ENCODE measurements around the gene RPLP2.
A peak's percentile ranks its signal among the peaks of the same experiment; 100 is the strongest.

RPLP2 gene

DNA sequence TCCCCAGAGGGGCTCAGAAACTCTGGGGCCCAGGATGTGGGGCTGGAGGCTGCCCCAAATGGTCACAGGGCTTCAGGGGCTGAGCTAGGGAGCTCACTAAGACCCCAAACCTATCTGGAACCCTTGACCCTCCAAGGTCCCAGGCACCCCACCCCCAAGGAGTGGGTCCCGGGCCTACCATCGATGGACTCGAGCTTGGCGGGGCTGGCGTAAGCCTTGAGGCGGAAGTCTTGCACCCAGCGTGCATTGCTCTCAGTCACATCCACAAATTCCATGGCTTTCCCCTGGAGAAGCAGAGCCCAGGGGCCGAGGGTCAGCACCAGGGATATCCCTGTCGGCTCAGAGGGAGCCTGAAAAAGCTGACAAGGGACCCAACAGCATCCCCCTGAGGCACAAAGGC is 35.9 kb upstream of the RPLP2 start:
- DNase-seq (ENCODE audit: low read depth): no peak

GRCh38 chr11:774873-775592 is 34.7 kb upstream of the RPLP2 start:
- no peak for DNase-seq (ENCODE audit: low read depth)

DNA sequence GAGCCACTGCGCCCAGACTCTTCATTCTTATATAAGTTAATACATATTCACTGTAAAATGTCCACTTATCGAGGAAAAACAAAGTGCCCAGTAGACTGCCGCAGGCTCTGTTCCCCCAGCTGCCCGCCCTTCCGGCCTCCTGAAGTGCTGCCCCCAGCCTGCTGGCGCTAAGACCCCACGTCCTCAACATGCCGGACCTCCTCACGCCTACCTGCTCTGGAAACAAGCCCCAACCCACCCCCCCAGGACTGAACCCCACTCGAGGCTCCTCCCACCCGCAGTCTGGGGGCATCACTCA is 33.6 kb upstream of the RPLP2 start:
- no peak for DNase-seq (ENCODE audit: low read depth)

DNA sequence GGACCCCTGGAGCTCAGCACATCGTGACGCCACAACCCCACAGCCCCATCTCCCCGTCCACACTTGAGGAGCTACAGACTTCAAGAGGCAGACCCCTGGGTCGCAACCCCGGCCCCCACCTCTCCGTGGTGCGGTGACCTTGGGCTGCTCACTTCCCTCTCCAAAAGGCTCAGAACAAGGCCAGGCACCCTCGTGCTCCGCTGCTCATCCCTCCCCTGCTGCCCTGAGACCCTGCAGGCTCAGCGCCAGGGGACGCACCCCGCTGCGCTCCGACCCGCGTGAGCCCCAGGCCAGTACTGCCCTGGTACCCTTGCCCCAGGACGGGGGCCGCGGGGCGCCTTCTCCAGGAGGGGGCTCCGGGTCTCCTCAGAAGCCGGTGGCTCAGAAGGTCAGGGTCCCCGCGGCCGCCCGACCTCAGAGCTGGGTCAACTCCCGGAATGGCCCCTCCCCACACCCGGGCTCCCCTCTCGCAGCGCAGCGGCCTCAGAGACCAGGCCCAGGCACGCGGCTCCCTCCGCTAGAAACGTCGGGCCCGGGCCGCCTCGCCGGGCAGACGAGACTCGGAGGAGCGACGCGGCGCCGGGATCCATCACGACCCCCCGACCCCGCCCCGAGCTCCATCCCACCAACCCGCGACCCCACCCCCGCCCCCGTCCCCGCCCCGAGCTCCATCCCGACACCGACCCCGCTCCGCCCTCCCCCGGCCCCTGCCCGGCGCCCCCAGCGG is 33.0 kb upstream of the RPLP2 start:
- no peak for DNase-seq (ENCODE audit: low read depth)

DNA sequence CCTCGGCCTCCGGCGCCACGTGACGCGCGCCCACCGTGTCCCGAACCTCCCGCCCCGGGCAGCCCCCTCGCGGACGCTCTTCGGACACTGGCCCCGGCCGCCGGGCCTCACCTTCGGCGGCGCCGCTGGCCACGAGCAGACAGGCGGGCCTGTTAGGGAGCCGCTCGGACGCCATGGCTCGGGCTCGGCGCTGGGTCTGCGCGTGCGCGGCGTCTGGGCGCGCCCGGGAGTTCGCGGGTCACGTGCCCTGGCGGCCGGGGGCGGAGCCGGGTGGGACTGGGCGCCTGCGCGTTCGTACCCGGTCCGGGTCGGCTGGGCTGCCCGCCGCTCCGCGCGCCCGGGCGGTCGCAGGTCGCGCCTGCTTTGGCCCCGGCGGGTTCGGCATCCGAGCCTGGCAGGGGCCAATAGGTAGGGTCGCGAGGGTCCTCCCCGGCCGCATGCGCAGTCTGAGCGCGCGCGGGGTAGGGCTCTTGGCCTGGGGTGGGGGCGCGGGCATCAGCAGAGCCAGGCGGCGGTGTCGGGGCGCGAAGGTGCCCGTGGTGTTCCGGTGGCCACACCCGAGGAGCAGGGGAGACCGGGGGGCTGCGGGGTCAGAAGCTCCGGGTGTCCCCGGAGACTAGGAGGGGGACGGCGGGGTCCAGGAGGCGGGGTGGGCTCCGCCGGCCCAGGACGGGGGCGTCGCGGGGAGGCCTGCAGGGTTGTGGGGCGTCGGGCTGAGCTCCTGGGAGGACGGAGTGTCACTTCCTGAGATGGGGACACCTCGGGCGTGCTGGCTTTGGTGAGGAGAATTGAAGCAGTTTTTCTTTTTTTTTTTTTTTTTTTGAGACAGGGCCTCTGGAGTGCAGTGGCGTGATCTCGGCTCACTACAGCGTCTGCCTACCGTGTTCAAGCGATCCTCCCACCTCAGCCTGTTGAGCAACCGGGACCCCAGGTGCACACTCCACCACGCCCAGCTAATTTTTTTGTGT is 32.2 kb upstream of the RPLP2 start, which contains the start of gene GATD1:
Gene GATD1, minus strand, starts transcription at position 200 of the 968 bp plus-strand sequence. Its CDS starts 25 bp downstream, at position 175.
- DNase-seq (ENCODE audit: low read depth): no peak

DNA sequence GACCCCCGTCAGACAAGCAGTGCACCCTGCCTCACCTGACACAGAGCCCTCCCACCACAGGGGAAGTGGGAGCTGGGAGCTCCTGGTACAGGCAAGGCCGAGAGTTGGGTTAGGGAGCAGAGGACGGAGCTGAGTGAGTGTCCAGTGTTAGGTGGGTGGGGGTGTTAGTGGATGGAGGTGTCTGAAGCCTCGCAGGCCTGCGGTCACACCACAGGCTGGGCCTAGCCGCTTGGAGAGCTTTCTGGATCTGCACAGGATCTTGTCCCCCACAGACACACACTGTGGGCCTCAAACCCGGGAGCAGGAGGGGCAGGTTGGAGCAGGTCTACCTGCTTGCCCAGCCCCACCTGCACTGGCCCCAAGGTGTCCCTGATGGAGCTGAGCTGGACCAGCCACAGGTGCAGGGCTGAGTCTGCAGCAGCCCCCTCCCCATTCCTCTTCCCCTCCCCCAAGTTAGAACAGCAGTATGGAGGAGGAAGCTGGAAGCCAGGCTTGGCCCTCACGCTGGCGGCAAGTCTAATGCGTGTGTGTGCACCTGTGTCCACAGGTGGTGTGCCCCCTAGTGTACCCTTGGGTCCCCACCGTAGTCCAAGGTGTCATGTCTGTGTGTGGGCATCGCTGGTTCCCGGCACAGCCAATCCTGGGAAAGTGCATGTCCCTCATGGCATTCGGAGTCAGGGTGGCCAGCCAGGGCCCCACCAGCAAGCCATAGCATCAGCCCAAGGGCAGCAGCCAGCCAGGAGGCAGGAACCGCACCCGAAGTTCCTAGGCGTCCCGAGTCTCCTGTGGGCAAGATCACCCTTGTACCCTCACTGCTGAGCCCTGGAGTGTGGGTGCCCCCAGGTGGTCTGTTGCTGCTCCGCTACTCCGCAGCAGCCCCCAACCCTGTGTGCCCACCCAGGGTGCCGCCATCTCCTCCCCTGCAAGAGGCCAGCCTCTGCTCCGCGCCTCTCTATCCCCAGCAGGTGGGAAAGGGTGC is 30.5 kb upstream of the RPLP2 start:
- no peak for DNase-seq (ENCODE audit: low read depth)

- no peak for DNase-seq (ENCODE audit: low read depth)
Measured at GRCh38 chr11:779955-780532, 29.7 kb upstream of the RPLP2 start.

DNA sequence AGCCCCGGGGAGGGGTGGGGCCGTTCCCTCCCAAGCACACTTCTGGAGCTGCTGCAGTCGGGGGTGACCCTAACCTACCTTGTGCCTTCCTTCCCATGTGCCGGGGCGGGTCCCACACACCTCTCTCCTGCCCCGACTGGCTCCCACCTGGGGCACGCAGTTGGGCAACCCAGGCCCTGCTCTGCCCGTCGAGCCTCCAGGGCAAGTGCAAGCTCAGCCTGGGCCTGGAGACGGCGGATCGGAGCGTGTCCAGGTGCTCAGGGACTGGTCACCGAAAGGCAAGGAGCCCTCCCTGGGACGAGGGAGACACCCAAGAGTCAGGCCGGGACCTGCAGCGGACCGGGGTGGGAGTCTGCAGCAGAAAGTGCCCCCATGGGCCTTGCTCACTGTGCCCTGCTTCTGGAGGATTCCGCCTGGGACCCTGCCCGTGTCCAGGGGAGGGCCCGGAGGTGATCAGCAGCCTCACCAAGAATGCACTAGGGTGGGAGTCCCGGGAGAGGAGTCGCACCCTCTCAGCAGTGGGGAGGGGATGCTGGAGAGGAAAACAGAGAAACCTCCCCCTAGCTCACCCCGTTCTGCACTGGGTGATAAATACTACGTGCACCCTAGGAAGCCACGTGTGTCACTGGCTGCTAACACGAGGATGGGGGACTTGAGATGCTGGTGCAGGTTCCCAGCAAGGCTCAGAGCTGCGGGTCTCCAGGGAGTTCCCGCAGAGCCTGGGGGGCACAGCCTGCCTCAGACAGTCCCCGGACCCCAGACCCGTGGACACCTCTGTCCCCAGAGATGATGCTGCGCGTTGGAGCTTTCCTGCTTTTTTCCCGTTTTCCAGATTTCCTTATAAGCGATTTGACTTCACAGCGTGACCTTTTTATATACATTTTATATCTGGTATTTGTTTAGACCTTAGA is 27.2 kb upstream of the RPLP2 start:
- no peak for DNase-seq (ENCODE audit: low read depth)

DNA sequence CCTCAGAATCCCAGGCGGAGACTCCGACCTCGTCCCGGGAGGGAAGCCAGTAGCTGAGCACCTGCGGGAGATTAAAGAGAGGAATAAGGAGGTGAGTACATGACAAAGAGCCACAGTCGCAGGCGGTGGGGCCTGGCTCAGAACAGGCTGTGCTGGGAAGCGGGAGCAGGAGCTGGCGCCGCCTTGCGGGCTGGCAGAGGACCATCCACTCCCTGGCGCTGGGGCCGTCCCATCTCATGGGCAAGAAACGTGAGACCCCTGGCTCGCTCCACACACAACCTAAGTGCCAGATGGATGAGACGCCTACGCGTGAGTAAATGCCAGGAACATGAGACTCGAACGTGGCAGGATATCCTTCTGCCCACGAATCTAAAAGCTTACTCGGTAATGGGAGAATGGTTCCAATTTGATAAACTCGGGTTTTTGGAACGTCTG is 26.2 kb upstream of the RPLP2 start:
- DNase-seq (ENCODE audit: low read depth): peak; percentile 88

DNA sequence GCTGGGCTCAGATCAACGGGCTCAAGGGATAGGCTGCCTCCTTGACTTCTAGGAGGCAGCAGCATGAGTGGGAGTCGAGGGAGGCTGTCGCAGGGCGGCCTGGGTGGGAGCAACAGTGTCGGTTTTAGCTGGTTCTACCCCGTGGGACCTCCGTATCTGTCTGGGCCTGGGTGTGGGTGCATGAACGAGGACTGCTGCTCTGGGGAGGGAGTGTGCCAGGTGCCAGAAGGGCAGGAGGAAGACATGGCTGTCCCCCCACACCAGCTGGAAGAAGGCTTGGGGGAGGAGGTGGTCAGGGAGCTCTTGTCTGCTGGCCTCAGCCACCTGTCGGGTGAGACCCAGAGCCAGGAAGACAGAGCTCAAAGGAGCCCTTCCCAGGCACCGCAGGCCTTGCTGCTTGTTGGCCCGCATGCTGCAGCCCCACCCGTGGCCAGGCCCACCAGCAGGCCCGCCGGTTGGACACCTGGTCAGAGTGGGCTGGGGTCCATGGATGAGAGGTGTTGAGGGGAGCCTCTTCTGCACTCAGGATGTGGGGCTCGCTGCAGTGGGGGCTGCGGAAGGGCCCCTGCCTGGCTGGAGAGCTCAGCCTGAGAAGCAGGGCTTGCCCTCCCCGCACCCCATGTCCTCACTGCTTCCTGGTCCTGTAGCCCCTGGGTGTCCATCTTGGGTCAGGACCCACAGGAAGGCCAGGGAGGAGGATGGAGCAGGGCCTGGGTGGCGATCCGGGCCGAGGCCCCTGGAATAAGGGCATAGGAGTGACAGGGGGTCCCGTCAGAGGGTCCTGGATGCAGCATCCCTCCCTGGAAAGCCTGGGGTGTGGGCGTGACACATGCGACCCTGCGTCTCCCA is 23.3 kb upstream of the RPLP2 start:
- no peak for DNase-seq (ENCODE audit: low read depth)

GRCh38 chr11:787084-787675 is 22.6 kb upstream of the RPLP2 start:
- no peak for DNase-seq (ENCODE audit: low read depth)

DNA sequence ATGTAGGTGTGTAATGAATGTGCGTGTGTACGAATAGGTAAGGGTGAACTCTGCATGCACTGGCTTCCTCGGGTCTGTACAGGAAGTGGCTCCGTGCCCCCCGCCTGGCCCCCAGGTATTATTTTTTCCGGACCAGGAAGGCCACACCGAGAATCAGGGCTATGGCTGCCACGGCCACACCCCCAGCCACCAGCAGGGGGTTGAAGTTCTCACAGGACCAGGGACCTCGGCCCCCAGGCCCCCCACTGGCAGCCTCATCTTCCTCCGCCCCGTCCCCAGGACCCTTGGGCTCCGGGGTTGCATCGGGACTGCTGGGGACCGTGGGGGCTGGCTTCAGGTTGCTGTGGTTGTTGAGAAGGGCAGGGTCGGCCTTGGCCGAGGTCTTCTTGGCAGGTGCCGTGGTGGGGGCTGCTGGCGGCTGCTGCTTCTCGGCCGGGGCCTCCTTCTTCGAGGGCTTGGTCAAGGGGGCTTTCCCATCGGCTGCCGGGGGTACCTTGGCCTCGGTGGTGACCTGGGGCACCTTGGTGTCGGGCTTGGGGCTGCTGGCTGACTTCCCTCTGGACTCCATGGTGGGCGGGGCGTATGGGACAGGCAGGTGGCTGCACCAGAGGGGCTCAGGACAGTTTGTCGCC is 21.6 kb upstream of the RPLP2 start:
- no peak for DNase-seq (ENCODE audit: low read depth)

DNA sequence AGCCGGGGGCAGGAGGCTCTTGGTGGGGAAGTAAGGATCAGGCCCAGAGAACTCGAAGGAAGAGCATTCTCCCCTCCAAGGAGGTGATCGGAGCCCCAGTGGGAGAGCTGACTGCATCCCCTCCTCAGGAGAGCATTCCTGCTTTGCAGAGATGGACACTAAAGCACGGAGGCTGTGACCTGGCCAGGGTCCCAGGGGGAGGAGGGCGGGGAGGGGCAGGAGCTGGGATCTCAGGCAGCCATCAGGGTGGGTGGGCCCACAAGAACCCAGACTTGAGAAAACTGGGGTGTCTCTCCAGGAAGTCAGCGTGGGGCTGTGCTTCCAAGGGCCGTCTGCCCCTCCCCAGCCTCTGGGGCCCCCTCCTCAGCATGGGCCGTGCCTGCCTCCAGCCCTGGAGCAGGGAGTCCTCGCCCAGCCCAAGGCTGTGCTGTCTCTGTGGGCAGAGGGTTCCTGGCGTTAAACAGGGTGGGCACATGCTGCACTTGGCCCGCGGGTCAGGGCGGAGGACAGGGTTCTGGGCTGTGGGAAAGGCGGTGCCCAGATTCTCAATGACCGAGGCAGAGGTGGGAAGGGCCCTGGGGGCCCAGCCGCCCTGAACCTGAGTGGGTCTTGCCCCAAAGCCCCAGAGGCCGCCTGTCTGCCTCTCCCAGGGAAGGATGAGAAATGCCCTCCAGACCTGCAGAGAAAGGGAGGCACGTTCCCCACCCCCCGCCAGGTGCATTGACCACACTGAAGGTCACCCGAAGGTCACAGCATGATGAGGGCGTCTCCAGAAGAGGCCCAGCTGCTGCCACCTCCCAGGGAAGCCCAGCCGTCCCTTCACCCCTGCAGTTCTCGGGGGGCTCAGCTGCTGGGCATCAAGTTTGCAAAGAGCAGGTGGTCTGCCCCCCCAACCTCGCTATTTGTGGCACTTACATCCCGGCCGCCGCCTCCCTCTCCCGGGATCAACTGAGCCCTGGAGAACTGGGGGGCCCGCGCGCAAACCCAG is 20.5 kb upstream of the RPLP2 start:
- DNase-seq (ENCODE audit: low read depth): no peak

DNA sequence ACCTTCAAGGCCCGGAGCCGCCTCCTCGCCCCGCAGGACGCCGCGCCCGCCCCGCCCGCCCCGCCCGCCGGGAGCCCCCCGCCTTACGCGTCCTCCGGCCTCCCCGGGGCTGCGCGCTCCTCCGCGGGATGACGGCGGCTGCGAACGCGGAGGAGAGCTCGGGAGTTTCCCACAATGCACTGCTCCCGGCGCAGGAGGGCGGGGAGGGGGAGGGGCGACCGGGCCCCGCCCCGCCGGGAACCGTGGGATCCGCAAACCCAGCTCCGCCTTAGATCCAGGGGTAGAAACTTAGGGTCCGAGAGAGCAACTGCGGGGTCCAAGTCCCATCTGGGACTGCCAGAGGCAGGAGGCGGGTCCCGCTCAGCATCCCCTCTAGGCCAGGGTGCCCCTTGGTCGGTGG is 19.8 kb upstream of the RPLP2 start, which contains the start of gene CEND1:
Gene CEND1, minus strand, starts transcription at position 148 of the 400 bp plus-strand sequence. CDS start 1,514 bp downstream, outside the sequence.
- no peak for DNase-seq (ENCODE audit: low read depth)

- no peak for DNase-seq (ENCODE audit: low read depth)
Measured at GRCh38 chr11:790721-791564, 18.8 kb upstream of the RPLP2 start.
